Neural cell (in vitro differentiated cells): Measurements from ENCODE around the gene OR51B6. TPM values are rescaled to one million over a fixed set of nuclear protein-coding genes. Genes with fewer than 3 reads are reported as not detected.
"Not testable (repeated sequence)": the region's sequence is repeated elsewhere in the genome, so short reads cannot be mapped to it uniquely, and the experiment has no call there.

Source experiments
- H2AFZ ChIP-seq: fragments of 200-600, 300-800 bp; sonication (generic), shearing (Covaris generic); 2 replicates; pipeline ENCODE4 v1.6.0; 2014; ENCODE audit warnings: low read depth, mild to moderate bottlenecking, antibody characterized with exemption, low read length, moderate library complexity
- H3F3A ChIP-seq: fragments of 200-600 bp; shearing (Covaris generic); 2 replicates; pipeline ENCODE4 v1.6.1; 2016; ENCODE audit warnings: mild to moderate bottlenecking, moderate library complexity, mixed read lengths, antibody characterized with exemption, low read length; ENCODE audit not compliant: insufficient read depth, poor library complexity, severe bottlenecking
- H3K27ac ChIP-seq: fragments of 200-600, 300-800 bp; sonication (generic), shearing (Covaris generic); 2 replicates; pipeline ENCODE4 v1.5.1; 2014; ENCODE audit warnings: mild to moderate bottlenecking, low read length, moderate library complexity
- H3K27me3 ChIP-seq: fragments of 300-800, 200-600 bp; sonication (generic), shearing (Covaris generic); 2 replicates; pipeline ENCODE4 v1.6.0; 2014; ENCODE audit warnings: mild to moderate bottlenecking, low read depth, low read length, moderate library complexity; ENCODE audit not compliant: insufficient read depth
- H3K36me3 ChIP-seq: fragments of 300-800, 200-600 bp; sonication (generic), shearing (Covaris generic); 2 replicates; pipeline ENCODE4 v1.5.1; 2014; ENCODE audit warnings: mild to moderate bottlenecking, antibody characterized with exemption, low read length, moderate library complexity; ENCODE audit not compliant: insufficient read depth
- H3K4me2 ChIP-seq: fragments of 300-800, 200-600 bp; sonication (generic), shearing (Covaris generic); 2 replicates; pipeline ENCODE4 v1.6.0; 2014; ENCODE audit warnings: mild to moderate bottlenecking, low read length
- H3K4me3 ChIP-seq: fragments of 300-800, 200-600 bp; sonication (generic), shearing (Covaris generic); 2 replicates; pipeline ENCODE4 v1.5.1; 2014; ENCODE audit warnings: mild to moderate bottlenecking, low read length, moderate library complexity
- H3K79me2 ChIP-seq: fragments of 200-600 bp; shearing (Covaris generic); replicated peaks from 2 replicates; pipeline ENCODE4 v1.6.0; 2014; ENCODE audit warnings: mild to moderate bottlenecking, low read length, moderate library complexity; ENCODE audit not compliant: insufficient read depth
- H3K9ac ChIP-seq: fragments of 300-800, 200-600 bp; sonication (generic), shearing (Covaris generic); 2 replicates; pipeline ENCODE4 v1.6.1; 2016; ENCODE audit warnings: mild to moderate bottlenecking, low read length, mixed read lengths
- H3K9me2 ChIP-seq: fragments of 200-600 bp; shearing (Covaris generic); 2 replicates; pipeline ENCODE4 v1.6.1; 2016; ENCODE audit warnings: mild to moderate bottlenecking, low read length, mixed read lengths; ENCODE audit not compliant: insufficient read depth
- H3K9me3 ChIP-seq: fragments of 200-600, 300-800 bp; sonication (generic), shearing (Covaris generic); 2 replicates; pipeline ENCODE4 v1.6.1; 2016; ENCODE audit warnings: mild to moderate bottlenecking, mixed run types, low read length, moderate library complexity, mixed read lengths
- H4K20me1 ChIP-seq: fragments of 200-600 bp; shearing (Covaris generic); 2 replicates; pipeline ENCODE4 v1.6.1; 2016; ENCODE audit warnings: mild to moderate bottlenecking, mixed run types; ENCODE audit not compliant: insufficient read depth
- CTCF ChIP-seq: fragments of 450-650 bp; IDR thresholded peaks from 2 replicates; pipeline ENCODE4 v1.5.1; 2014; ENCODE audit warnings: antibody characterized with exemption, mild to moderate bottlenecking, moderate library complexity; ENCODE audit not compliant: poor library complexity, severe bottlenecking
- EP300 ChIP-seq: fragments of 450-650 bp; conservative IDR thresholded peaks from 2 replicates; pipeline ENCODE4 v1.6.1; 2014; ENCODE audit warnings: antibody characterized with exemption, mild to moderate bottlenecking, moderate library complexity; ENCODE audit not compliant: poor library complexity, severe bottlenecking
- EZH2 ChIP-seq: fragments of 200-600, 300-800 bp; shearing (Covaris generic), sonication (generic); IDR thresholded peaks from 2 replicates; pipeline ENCODE4 v1.6.1; 2014; ENCODE audit warnings: antibody characterized with exemption, low read length, borderline replicate concordance, mild to moderate bottlenecking; ENCODE audit not compliant: insufficient read depth, poor library complexity, severe bottlenecking
- MXI1 ChIP-seq: fragments of 450-650 bp; conservative IDR thresholded peaks from 2 replicates; pipeline ENCODE4 v1.6.1; 2014; ENCODE audit warnings: antibody characterized with exemption, mild to moderate bottlenecking; ENCODE audit not compliant: poor library complexity, severe bottlenecking
- POLR2AphosphoS5 ChIP-seq: IDR thresholded peaks from 2 replicates; pipeline ENCODE4 v1.6.1; 2012
- RAD21 ChIP-seq: fragments of 450-650 bp; conservative IDR thresholded peaks from 2 replicates; pipeline ENCODE4 v1.6.1; 2014; ENCODE audit warnings: antibody characterized with exemption, mild to moderate bottlenecking, moderate library complexity
- REST ChIP-seq: IDR thresholded peaks from 2 replicates; pipeline ENCODE4 v1.6.1; 2012; ENCODE audit warnings: borderline replicate concordance
- SMC3 ChIP-seq: fragments of 450-650 bp; conservative IDR thresholded peaks from 2 replicates; pipeline ENCODE4 v1.6.1; 2014; ENCODE audit warnings: antibody characterized with exemption, mild to moderate bottlenecking, moderate library complexity; ENCODE audit not compliant: poor library complexity
- TAF1 ChIP-seq: IDR thresholded peaks from 2 replicates; pipeline ENCODE4 v1.6.1; 2012; ENCODE audit warnings: low read depth
- polyA plus RNA-seq: library from polyadenylated mRNA; depleted of rRNA; stranded (reverse); fragments of >200 nt; gene quantifications from 2 replicates; pipeline ENCODE4 v1.2.3, GENCODE V29; 2014

Gene OR51B6
- polyA plus RNA-seq, 1 donor from 2014 or later = not detected

- no peak overlapping the region for H3K27ac ChIP-seq
- no peaks in the 10 kb centered on the region for H4K20me1 ChIP-seq
- H3F3A ChIP-seq = no peaks in the 10 kb centered on the region
- no peak overlapping the region for H3K9ac ChIP-seq
- H3K9me2 ChIP-seq = no peaks in the 10 kb centered on the region
- H3K36me3 ChIP-seq = no peaks in the 10 kb centered on the region
- no peak for TF ChIP-seq CTCF
- TF ChIP-seq TAF1 = no peak
- no peak for TF ChIP-seq POLR2AphosphoS5
- TF ChIP-seq EZH2 = no peak
- no peak for TF ChIP-seq SMC3
- no peak for TF ChIP-seq MXI1
- no peak for TF ChIP-seq RAD21
- no peak for TF ChIP-seq EP300
- TF ChIP-seq REST = no peak
- no peak overlapping the region for H3K4me3 ChIP-seq
- H3K27me3 ChIP-seq = no peaks in the 10 kb centered on the region
- no peaks in the 10 kb centered on the region for H3K9me3 ChIP-seq
- H2AFZ ChIP-seq = no peak overlapping the region
- H3K4me2 ChIP-seq = no peak overlapping the region
- H3K79me2 ChIP-seq = no peaks in the 10 kb centered on the region
Observed at GRCh38 chr11:5348551-5349194, 2.6 kb upstream of the OR51B6 start.

- TF ChIP-seq POLR2AphosphoS5 (no peak), TAF1 (no peak), RAD21 (no peak), SMC3 (no peak), REST (no peak), EZH2 (no peak), MXI1 (no peak), EP300 (no peak), CTCF (no peak)
- Histone ChIP-seq H3K9ac (no peak overlapping the region), H4K20me1 (no peaks in the 10 kb centered on the region), H3K9me2 (no peaks in the 10 kb centered on the region), H3K4me2 (no peak overlapping the region), H3F3A (no peaks in the 10 kb centered on the region), H3K9me3 (no peaks in the 10 kb centered on the region), H3K27me3 (no peaks in the 10 kb centered on the region), H2AFZ (no peak overlapping the region), H3K27ac (no peak overlapping the region), H3K79me2 (no peaks in the 10 kb centered on the region), H3K36me3 (no peaks in the 10 kb centered on the region), H3K4me3 (no peak overlapping the region)
Observed at GRCh38 chr11:5349550-5349949, 1.8 kb upstream of the OR51B6 start.

GRCh38 chr11:5356031-5356430 lies 4.7 kb downstream of the OR51B6 start:
- not testable (repeated sequence) for H3F3A ChIP-seq, H3K9ac ChIP-seq, H3K9me2 ChIP-seq, H4K20me1 ChIP-seq, H3K4me3 ChIP-seq, H3K79me2 ChIP-seq, H3K27ac ChIP-seq, H3K4me2 ChIP-seq, H2AFZ ChIP-seq, H3K9me3 ChIP-seq, H3K36me3 ChIP-seq, H3K27me3 ChIP-seq
